Sigmoid colon (tissue), 4 donors: Measurements from ENCODE around the gene TSSK2.

Source experiments
- CTCF ChIP-seq, 4 experiments: fragments of 450-650 bp in 3 of 4; fragments of 200-600 bp in 1 of 4; IDR thresholded peaks; one replicate each; pipeline ENCODE4 v1.5.1; 2016 to 2019; ENCODE audit warnings: antibody characterized with exemption in 4 of 4, mild to moderate bottlenecking in 3 of 4, moderate library complexity in 2 of 4
- POLR2AphosphoS5 ChIP-seq, 4 donors: sonication (generic); formaldehyde crosslinking; IDR thresholded peaks; one replicate each; pipeline ENCODE4 v1.6.1; 2017; ENCODE audit warnings: antibody characterized with exemption in 4 of 4

GRCh38 chr22:19109198-19110063 is 21.7 kb upstream of the TSSK2 start:
- TF ChIP-seq CTCF (IDR thresholded peaks at IDR 0.05) (no peak), POLR2AphosphoS5 (IDR thresholded peaks at IDR 0.05) (peak in 1 of 4 donors; percentile 29)
